ENCODE results near the gene TMEM106C. TPM values are rescaled to one million over a fixed set of nuclear protein-coding genes. Genes with fewer than 3 reads are reported as not detected.

TMEM106C gene
- total and polyA plus RNA-seq, 2 of the 13 experiments (the other 11 are each of a cell fraction or from before 2014, with no cell fraction given): 132 to 192 TPM

DNA sequence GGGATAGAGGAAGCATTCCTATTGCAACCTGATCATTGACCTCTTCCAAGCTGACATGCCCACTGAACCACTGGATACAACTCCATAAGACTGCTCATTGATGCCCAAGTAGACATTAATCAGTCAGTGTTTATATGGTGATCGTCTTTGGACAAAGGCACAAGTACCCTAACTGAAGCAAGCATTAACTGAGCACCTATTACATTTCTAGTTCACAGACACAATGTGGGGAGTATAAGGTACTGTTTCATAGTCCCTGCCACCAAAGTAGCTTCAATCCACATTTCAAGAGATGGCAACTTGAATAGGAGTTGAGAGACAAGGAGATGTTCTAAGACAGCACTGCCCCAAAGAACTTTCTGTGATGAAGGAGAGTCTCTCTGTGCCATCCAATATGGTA is 51.7 kb downstream of the TMEM106C start:
- no peak overlapping the region for H2AFZ ChIP-seq (ENCODE audit: low read length)
- FAIRE-seq (no peak), ATAC-seq (no peak), DNase-seq (ENCODE audit: low spot score) (no peak)
- H3K4me3 ChIP-seq (replicated peaks in 1 of 3; ENCODE audit: insufficient read depth in 1 of 3, low read depth in 2 of 3, low read length in 3 of 3): no peak overlapping the region
- H3K36me3 ChIP-seq (replicated peaks in 1 of 2; ENCODE audit: control insufficient read depth in 1 of 2, insufficient read depth in 2 of 2, low read length in 2 of 2): no peaks in the 10 kb centered on the region
- ChIA-PET POLR2A (no interaction called here), CTCF (ENCODE audit: low intra/inter-chr PET ratio, low total read pairs) (no interaction called here)
- no TSS peak for BruUV-seq (replicated peaks)
- no peak overlapping the region for H3K27ac ChIP-seq (ENCODE audit: extremely low read length, insufficient read depth, low read length)
- H3K9me3 ChIP-seq (ENCODE audit: low read length): no peaks in the 10 kb centered on the region
- H3K4me2 ChIP-seq (ENCODE audit: low read depth, low read length): no peak overlapping the region
- 14% methylated on average over 1 of the region's 1 CpG for WGBS (ENCODE audit: low lambda C conversion rate)
- no peak overlapping the region for H3K9ac ChIP-seq (ENCODE audit: insufficient read depth, low read depth, low read length)
- in situ Hi-C loops (cut with HindIII; ENCODE audit: extremely low pct_ligation_motif_present, low pct_unique_long_range_greater_than_20kb) (no loop called here), intact Hi-C loops (cut with micrococcal nuclease; ENCODE audit: unreplicated experiment) (no loop called here)
- no peaks in the 10 kb centered on the region for H4K20me1 ChIP-seq (ENCODE audit: insufficient read depth, low read length)
- no peaks in the 10 kb centered on the region for H3K79me2 ChIP-seq (ENCODE audit: insufficient read depth, low read length)
- no peaks in the 10 kb centered on the region; a peak in 1 of 5 replicates for H3K27me3 ChIP-seq (ENCODE audit: control insufficient read depth in 1 of 2, insufficient read depth in 2 of 2, low read length in 2 of 2)
- H3K4me1 ChIP-seq (ENCODE audit: insufficient read depth, low read length): peaks cover 32% of the 10 kb centered on the region
- TF ChIP-seq SOX13 (IDR thresholded peaks at IDR 0.05): no peak
- TF ChIP-seq SOX13 (CRISPR knock-in tag; conservative IDR thresholded peaks at IDR 0.05 in 1 of 2, IDR thresholded peaks at IDR 0.05 in 1 of 2): no peak
- TF ChIP-seq, protein P1, sequence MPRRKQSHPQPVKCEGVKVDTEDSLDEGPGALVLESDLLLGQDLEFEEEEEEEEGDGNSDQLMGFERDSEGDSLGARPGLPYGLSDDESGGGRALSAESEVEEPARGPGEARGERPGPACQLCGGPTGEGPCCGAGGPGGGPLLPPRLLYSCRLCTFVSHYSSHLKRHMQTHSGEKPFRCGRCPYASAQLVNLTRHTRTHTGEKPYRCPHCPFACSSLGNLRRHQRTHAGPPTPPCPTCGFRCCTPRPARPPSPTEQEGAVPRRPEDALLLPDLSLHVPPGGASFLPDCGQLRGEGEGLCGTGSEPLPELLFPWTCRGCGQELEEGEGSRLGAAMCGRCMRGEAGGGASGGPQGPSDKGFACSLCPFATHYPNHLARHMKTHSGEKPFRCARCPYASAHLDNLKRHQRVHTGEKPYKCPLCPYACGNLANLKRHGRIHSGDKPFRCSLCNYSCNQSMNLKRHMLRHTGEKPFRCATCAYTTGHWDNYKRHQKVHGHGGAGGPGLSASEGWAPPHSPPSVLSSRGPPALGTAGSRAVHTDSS (CRISPR knock-in tag; conservative IDR thresholded peaks at IDR 0.05): no peak
- no peak for TF ChIP-seq RBM39 (IDR thresholded peaks at IDR 0.05; ENCODE audit: low read depth, low read length, poor library complexity, severe bottlenecking)
- TF ChIP-seq ZNF550 (CRISPR knock-in tag; IDR thresholded peaks at IDR 0.05; ENCODE audit: borderline replicate concordance): no peak
- no peak for TF ChIP-seq HNRNPL (IDR thresholded peaks at IDR 0.05; ENCODE audit: low read depth, low read length)
- no peak for TF ChIP-seq EHMT2 (IDR thresholded peaks at IDR 0.05; ENCODE audit: borderline replicate concordance, low read depth, low read length)
- no peak for TF ChIP-seq ZNF3 (CRISPR knock-in tag; IDR thresholded peaks at IDR 0.05)
- TF ChIP-seq XRCC5 (optimal IDR thresholded peaks at IDR 0.05; ENCODE audit: low read length): no peak
- no peak for TF ChIP-seq ZNF75D (CRISPR knock-in tag; IDR thresholded peaks at IDR 0.05; ENCODE audit: borderline replicate concordance)
- TF ChIP-seq MEIS2 (CRISPR knock-in tag; IDR thresholded peaks at IDR 0.05): no peak
- no peak for TF ChIP-seq POLR2A (IDR thresholded peaks at IDR 0.05; ENCODE audit: insufficient read depth in 1 of 2, low read depth in 2 of 2, low read length in 2 of 2)
- no peak for TF ChIP-seq ELF4 (CRISPR knock-in tag; IDR thresholded peaks at IDR 0.05; ENCODE audit: borderline replicate concordance)
- TF ChIP-seq, protein P2, sequence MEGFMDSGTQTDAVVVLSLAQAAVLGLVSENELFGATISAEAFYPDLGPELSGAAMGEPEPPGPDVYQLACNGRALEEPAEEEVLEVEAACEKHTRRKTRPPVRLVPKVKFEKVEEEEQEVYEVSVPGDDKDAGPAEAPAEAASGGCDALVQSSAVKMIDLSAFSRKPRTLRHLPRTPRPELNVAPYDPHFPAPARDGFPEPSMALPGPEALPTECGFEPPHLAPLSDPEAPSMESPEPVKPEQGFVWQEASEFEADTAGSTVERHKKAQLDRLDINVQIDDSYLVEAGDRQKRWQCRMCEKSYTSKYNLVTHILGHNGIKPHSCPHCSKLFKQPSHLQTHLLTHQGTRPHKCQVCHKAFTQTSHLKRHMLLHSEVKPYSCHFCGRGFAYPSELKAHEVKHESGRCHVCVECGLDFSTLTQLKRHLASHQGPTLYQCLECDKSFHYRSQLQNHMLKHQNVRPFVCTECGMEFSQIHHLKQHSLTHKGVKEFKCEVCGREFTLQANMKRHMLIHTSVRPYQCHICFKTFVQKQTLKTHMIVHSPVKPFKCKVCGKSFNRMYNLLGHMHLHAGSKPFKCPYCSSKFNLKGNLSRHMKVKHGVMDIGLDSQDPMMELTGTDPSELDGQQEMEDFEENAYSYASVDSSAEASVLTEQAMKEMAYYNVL (CRISPR knock-in tag; IDR thresholded peaks at IDR 0.05; ENCODE audit: borderline replicate concordance): no peak
- no peak for TF ChIP-seq ZNF383 (CRISPR knock-in tag; IDR thresholded peaks at IDR 0.05; ENCODE audit: borderline replicate concordance)
- no peak for TF ChIP-seq ELF1 (CRISPR knock-in tag; IDR thresholded peaks at IDR 0.05)

Data from HepG2 (cell line).